HepG2 (cell line): ENCODE data around the gene PPP1R9A.

ENCODE experiments used
- POLR2AphosphoS5 ChIP-seq: IDR thresholded peaks from 2 replicates; pipeline ENCODE4 v1.6.1; 2012; ENCODE audit warnings: low read depth, low read length
- ZNF33A ChIP-seq: sonication (generic); formaldehyde crosslinking; IDR thresholded peaks from 2 replicates; pipeline ENCODE4 v1.5.1; 2020; ENCODE audit warnings: missing genetic modification reagents, mild to moderate bottlenecking, moderate library complexity, borderline replicate concordance

GRCh38 chr7:95204618-95205017 is 297.2 kb downstream of the PPP1R9A start:
- TF ChIP-seq ZNF33A (CRISPR knock-in tag): no peak
- no peak for TF ChIP-seq POLR2AphosphoS5
